ENCODE results near the gene CFAP54.
"Not testable (repeated sequence)": the region's sequence is repeated elsewhere in the genome, so short reads cannot be mapped to it uniquely, and the experiment has no call there.

The CFAP54 gene

DNA sequence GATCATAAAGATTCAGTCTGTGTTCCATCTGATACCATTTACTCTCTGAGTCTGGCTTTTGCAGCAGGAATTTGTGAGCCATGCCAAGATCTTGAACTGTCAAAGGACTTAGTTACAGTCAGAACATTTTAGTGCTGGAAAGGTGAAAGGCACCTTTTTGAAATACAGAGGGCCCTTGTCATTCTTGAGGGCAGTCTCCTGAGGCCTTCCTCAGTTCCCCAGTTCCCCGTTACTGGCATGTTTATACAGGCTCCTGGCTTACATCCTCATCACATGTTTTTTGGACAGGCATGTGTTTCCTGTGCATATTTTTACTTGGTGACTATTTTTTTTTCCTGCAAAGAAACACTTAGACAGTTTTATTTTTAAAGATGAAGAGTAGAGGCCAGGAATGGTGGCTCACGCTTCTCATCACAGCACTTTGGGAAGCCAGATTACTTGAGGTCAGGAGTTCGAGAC, 21.0 kb downstream of the CFAP54 start:
- no peak for DNase-seq (ENCODE audit: low read depth in 2 of 2)

DNA sequence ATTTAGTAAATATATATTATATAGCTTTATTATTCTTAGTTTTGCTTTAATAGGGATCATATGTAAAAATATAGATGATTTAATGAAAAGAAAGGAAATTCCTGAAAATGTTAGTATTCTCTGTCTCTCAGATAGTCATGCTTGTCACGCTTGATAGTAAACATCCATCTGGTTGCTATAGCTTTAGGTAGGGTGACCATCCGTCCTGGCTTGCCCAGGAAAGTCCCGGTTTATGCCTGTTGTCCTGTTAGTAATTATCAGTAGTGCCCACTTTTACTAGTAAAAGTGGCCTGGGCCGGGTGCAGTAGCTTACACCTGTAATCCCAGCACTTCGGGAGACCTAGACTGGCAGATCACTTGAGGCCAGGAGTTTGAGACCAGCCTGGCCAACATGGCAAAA, 23.8 kb downstream of the CFAP54 start:
- DNase-seq (ENCODE audit: low read depth in 2 of 2): no peak

DNA sequence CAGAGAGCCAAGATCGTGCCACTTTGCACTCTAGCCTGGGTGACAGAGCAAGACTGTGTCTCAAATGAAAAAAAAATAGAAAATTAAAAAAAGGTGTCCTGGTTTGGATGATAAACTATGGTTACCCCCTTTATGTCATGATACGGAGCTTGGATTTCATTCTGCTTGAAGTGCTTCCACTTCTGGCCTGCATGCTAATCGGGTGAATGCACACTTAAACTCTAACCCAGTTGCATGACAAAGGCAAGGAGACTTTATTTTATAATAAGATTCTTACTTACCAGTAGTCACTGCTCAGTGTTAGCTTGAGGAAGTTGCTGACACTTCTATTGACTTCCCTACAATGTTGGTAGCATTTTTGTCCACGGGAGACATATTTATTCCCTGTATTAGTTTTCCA, 24.3 kb downstream of the CFAP54 start:
- no peak for DNase-seq (ENCODE audit: low read depth in 2 of 2)

DNA sequence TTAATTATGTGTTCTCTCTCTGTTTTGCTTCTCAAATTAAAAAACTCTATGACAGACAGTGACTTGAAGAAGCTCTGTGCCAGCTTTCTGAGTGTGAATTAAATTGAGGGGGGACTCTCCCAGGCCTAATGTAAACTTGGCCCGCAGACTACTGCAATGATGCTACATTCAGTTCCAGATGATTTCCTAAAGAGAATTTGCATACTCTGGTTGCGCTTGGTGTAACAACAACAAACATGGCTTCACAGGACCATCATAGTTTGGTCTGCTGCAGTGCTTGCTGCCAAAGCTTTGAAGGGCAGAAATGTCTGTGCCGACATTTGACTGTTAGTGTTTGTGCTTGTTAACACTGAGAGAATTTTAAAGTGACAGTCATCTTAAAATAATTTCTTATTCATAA, 25.0 kb downstream of the CFAP54 start:
- DNase-seq (ENCODE audit: low read depth in 2 of 2): no peak

DNA sequence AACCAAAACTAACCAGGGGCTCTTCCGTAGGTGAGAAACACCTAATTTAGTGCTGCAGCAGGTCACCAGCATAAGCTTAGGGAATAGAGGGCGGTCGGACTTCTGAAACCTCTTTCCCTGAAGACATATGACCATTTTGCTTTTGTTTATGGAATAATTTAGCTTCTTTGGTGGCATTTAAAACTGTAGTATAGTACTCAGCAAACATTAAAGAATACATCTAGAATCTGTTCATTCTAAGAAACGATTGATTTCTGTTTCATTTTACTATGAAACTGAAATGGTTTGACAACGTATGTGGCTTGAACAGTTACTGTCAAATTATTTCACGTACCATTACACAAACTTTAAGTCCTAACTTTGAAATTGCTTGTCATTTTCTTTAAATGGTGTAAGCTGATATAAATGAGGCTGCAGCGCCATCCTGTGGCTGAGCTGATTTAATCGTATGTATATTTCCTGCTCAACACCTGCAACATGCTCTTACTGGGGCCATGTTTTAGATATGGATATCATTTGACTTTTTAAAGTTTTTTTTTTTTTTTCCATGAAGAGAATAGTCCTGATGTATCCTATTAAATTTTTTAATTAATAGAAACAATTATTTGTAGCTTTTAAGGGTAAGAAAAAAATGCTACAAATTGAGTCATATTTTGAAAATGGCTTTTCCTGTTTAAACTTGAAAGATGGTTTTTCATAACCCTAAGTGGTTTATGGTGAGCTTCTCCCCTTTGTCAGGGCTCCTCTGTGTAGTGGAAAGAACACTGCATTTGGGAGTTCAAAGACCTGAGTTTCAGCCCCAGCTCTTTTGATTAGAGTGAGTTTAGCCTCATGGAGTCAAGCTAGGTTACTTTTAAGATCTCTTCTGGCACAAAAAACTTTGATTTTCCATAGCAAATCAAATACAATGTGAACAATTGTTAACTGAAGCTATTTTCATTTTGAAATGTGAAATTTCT, 27.4 kb downstream of the CFAP54 start:
- peak; percentile 74 to 75 for DNase-seq (ENCODE audit: low read depth in 2 of 2)

DNA sequence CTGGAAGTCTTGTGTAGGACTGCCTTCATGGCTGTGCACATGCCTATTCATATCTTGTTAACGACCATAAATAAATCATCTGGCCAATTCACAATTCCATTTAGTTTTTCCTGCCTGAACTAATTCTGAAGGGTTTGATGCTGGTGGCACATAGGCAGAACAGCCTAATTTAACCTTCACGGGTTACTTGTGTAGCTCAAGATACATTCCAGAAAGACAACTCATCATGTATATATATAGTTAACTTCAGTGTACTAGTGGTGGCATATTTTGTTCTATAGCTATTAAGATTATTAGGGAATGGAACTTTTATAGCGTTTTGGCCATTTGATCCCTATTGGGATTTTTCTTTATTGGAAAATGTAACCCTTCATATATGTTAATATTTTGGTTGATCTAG, 31.4 kb downstream of the CFAP54 start:
- no peak for DNase-seq (ENCODE audit: low read depth in 2 of 2)

DNA sequence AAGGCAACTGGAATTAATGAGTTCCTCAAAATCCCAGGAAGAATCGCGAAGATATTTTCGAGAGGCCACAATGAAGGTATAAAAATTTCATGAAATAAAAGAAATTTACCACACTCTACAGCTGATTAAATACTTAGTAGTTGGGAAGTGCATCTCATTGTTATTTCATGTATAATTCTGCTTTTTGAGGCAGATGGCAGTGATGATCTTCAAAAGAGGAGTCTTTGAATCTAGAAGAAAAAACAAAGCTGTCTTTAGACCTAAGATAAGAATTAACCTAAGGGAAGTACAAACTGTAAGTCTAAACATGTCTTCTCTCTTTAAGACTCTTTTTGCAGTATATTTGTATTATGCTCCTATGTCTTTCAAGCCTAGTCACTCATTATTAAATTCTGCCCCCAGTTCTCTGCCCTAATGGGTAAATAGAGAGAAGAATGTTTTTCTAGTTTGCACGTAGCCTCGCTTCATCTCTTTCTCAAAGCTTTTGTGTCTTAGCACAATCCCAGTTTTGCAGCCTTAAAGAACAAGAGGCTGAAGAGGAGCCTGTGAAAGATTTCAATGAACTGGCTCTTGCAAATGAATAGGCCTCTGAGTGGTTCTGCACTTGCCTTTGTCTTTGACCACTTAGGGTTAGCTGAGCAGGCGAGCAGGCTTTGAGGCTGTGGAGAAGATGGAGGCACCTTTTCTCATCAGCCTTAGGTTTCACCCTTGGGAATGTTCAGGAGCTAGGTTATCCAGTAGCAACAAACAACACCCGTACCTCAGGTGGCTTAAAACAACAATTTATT, 32.7 kb downstream of the CFAP54 start:
- DNase-seq (ENCODE audit: low read depth in 2 of 2): no peak

DNA sequence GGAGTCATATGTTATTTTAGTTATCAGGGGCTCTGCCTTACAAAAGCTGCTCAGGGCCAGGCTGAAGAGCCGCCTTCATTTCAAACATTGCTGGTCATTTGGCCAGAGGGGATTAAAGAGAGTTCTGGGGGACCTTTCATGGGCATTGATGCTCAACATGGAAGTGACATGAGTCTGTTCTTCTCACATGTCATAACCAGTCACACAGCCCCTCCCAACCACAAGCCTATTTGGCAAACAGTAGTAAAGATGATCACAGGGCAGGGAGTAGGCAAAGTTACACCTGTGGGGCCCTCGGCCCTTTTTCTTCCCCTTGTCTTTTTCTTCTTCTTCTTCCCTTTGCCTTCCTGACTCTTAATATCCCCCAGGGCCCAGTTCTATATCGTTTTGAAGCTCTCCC, 33.3 kb downstream of the CFAP54 start:
- DNase-seq (ENCODE audit: low read depth in 2 of 2): no peak

DNA sequence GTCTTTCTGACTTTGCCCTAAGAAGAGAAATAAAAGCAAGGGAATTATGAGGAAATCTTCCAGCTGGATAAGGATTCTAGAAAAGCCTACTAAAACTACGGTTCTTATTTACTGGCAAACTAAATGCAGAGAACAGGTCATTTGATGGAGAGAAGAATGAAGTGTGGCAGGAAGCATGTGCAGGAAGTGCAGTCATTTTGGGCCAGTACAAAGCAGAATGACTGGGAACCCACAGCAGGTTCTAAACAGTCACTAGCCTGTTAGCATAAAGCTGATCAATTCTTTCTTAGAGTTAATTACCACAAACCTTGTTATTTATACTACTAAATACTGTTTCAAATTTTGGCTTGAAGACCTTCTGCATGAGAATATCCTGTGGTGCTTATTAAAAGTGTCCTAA, 36.7 kb downstream of the CFAP54 start:
- DNase-seq (ENCODE audit: low read depth in 2 of 2): no peak

DNA sequence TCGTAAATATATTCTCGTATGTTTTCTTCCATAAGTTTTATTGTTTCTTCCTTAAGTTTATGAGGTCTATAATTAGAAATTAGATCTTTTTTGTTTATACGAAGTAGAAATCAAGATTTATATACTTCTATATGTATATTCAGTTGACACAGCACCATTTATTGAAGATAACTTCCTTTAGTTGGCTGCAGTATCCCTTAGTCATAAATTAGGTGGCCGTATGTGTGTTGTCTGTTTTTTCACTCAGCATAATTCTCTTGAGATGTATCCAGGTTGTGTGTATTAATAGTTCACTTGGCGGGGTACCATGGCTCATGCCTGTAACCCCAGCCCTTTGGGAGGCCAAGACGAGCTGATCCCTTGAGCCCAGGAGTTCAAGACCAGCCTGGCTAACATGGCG, 40.5 kb downstream of the CFAP54 start:
- no peak for DNase-seq (ENCODE audit: low read depth in 2 of 2)

DNA sequence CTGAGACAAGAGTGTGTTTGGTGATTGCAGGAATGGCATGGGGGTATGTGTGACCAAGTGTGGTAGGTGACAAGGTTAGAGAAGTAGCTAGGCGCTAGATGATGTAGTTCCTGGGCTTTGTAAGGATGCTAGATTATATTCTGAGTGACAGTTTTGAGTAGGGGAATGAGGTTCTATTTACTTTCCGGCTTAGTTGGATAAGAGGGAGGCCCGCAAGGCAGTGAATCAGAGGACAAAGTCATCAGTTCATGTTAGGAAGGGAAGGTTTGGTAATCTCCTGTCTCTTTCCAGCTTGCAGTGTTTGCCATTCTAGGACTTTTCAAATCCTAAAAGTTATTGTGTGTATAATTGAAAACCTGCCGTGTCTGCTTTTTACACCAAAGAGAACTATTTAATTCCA, 45.0 kb downstream of the CFAP54 start:
- DNase-seq (ENCODE audit: low read depth in 2 of 2): no peak

DNA sequence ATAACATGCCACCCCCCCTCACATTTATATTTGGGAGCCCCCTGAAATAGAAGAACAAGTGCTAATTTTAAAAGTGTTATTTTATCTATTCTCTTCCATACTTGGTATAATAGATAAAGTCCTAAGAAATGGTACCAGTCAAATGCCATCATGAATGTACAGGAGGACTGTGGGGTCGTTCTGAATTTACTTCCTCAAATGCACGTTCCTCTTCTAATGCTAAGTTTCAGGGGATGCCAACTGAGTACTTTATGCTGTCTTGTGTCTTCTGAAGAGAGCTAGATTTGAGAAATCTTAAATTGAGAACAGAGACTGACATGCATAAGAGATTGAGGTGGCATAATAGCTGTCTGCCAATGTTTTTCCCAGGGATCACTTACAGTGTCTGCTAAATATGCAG, 59.0 kb downstream of the CFAP54 start:
- DNase-seq (ENCODE audit: low read depth in 2 of 2): no peak

DNA sequence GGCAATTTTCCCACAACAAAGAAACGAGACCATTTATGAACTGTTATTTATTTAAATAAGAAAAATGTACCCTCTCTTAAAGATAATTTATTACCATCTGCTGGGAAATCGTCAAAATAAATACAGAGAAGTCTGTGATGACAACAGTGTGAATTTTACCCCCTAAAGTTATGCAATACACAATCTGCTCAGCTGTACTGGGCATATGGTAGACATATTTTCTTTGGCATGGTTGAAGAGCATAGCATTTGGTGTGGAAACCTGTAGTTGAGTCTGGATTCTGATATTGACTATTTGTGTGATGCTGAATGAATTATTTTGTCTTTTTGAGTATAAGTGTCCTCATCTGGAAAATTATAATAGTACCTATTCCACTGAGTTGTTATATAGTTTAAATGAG, 60.0 kb downstream of the CFAP54 start:
- no peak for DNase-seq (ENCODE audit: low read depth in 2 of 2)

DNA sequence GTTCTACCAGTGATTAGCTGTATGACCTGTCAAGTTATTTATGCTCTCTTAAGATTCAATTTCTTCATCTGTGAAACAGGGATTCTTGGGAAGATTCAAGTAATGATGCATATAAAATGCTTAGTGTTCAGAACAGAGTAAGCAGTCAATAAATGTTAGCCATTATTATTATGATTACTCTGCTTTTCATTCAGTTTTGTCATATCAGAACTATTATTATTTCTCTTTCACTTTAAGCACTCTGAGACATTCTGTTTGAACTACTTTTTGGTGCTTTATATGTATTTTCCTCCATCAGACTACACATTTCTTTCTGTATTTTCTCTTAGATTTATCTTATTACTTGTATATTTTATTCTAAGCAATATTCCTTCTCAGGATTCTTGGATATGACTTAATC, 81.2 kb downstream of the CFAP54 start:
- no peak for DNase-seq (ENCODE audit: low read depth in 2 of 2)

DNA sequence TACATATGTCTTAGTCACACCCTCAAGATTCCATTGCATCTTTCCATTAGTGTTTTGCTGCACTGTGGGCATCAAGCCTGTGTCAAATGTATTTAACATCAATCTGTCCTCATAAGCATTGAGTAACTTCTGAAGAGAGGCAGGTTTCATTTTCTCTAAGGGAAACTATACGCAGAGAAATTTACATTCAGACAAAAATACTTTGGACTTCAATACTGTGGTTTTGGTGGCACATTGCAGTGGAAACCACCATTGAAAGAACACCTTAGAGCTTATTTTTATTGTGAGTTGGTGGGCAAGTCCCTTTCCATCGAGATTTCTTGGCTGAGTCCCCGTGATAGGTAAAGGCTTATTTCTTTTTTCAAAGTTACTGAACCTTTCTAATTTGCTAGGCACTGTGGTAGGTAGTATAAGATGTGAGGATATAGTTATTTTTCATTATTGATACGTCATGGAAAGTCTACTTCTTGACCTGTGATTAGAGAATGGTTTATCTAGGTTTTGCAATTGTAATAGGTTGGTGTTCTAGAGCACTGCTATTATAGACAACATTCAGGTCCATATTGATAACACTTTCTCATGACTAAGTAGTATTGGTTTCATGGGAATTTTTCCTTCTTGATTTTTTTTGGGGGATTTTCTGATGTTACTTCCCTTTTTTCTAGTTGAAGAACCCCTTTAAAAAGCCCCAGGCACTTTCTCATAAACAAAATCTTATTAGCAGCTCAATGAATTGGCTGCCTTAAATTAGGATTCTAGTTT, 81.9 kb downstream of the CFAP54 start:
- no peak for DNase-seq (ENCODE audit: low read depth in 2 of 2)

DNA sequence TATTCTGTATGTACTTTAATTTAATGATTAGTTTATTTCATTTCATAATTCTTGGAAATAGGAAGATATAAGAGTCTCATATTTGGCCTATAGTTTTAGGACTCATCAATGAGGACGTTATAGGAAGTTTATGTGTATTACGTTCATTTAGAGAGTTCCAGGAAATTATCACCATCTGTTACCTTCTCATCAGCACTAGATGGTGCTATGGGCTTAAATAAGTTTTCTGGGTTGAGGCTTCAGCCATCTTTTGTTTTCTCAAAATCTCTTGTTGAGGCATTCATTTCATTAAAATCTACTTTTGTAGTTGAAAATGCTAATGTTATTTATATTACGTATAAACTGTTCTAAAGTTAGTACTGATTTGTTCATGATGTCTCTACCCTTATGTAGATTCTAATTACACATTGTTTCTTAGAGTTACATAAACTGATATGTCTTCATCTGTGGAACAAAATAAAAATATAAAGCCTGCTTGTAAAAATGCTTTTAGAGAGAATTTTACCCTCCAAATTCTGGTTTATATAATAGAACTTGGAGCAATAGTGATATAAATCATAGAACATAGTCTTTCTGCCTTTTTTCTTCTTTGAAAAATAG, 89.2 kb downstream of the CFAP54 start:
- DNase-seq (ENCODE audit: low read depth in 2 of 2): no peak

DNA sequence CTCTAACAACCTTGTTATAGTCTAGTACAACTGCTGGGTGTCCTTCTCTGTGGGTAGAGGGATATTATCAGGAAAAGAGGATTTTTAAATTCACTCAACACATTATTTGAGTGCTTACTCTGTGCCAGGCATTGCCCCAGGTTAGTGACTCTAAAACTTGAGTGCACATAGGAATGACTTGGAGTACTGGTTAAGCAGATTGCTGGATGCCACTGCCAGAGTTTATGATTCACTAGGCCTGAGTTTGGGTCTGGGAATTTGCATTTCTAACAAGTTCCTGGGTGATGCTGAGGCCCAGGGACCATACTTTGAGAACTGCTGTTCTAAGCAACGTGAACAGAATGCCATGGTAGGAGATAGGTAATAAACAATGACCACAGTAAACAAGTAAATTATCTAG, 96.6 kb downstream of the CFAP54 start:
- no peak for DNase-seq (ENCODE audit: low read depth in 2 of 2)

DNA sequence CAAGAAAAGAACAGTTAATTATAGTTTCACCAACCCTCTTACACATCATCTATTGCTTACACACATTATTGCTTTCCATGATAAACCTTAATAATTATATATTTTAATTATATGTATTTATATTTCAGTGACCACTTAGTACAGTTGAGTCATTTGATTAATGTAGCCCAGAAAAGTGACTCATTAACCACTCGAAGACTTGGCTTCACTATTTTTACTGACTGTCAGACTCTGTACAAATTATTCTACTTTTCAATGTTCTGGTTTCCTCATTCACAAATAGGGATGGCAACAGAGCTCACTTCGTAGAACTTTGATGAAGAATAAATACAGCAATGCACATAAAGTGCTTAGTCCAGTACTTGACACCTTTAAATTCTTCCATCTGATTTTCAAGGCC, 98.3 kb downstream of the CFAP54 start:
- no peak for DNase-seq (ENCODE audit: low read depth in 2 of 2)

DNA sequence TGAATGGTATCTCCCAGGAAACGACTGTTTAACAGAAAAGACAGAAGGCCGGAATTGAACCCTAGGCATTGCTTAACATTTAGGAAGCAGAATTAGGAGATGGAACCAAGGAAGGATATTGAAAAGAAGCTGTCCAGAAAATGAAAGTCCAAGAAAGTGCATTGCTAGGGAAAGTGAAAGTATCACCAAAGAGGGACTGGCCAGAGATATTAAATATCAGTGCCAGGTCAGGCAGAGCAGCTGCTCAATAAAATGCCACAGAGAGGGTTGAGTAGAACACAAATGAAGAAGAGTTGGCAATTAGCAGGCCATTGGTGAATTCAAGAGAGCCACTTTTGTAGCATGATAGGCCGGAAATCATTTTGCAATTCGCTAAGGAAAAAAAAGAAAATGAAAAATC, 101.6 kb downstream of the CFAP54 start:
- no peak for DNase-seq (ENCODE audit: low read depth in 2 of 2)

DNA sequence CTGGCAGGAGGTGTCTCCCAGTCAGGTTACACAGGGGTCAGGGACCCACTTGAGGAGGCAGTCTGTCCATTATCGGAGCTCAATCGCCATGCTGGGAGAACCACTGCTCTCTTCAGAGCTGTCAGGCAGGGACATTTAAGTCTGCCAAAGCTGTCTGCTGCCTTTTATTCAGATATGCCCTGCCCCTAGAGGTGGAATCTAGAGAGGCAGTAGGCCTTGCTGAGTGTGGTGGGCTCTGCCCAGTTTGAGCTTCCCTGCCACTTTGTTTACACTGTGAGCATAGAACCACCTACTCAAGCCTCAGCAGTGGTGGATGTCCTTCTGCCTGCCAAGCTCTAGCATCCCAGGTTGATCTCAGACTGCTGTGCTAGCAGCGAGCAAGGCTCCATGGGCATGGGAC, 115.0 kb downstream of the CFAP54 start:
- not testable (repeated sequence) for DNase-seq (ENCODE audit: low read depth in 2 of 2)

DNA sequence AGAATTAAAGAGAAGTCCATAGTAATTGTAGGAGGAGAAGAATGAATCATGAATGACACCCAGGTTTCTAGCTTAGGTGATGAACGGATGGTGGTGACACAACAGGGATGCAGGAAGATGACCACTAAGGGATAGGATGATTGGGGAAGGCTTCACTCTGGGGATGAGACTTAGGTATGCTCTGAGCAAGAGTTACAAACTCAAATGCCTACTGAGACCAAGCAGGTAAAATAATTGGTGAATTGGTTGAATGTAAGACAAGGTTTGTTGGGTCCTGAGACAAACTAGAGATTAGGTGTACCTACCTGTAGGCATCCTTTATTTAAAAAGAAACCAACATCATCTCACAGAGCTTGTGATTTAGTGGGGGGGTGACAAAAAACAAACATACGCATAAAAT, 116.3 kb downstream of the CFAP54 start:
- DNase-seq (ENCODE audit: low read depth in 2 of 2): no peak

DNA sequence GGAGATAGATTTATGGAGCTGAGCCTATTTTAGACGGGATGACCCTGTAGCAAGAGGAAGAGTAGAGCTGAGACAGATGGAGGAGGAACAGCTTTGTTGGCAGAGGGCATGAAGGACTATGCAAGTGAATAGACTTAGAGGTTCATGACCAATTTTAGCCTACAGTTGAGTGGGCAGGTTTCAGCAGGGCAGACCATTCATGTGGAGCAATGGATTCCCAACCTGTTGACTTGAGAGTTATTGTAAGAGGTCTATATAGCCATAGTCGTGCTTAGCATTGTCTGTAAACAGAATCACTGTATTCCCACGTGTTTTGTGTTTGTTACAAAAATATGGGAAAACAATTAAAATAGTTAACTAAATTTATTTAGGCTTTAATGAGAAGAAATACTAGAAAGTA, 116.8 kb downstream of the CFAP54 start:
- no peak for DNase-seq (ENCODE audit: low read depth in 2 of 2)

Measured in stimulated activated CD8-positive, alpha-beta memory T cell treated with anti-CD3 and anti-CD28 coated beads, Interleukin-2, amount 100 ng/mL, for 1 hour (primary cell).